Breast epithelium (tissue), 4 donors: ENCODE results near the gene ARTN. TPM values are rescaled to one million over a fixed set of nuclear protein-coding genes. Genes with fewer than 3 reads are reported as not detected.

Experiments used
- DNase-seq, 2 donors: peaks; one replicate each; pipeline ENCODE4 v3.0.0-alpha.2; 2019; ENCODE audit warnings: low spot score in 2 of 2
- H3K27ac ChIP-seq, 2 donors: fragments of 200-600 bp; sonication (generic) in 1 of 2; one replicate each; pipeline ENCODE4 v1.5.1; 2016 to 2019; ENCODE audit warnings: mild to moderate bottlenecking in 1 of 2
- H3K27me3 ChIP-seq, 2 donors: fragments of 200-600 bp; sonication (generic) in 1 of 2; one replicate each; pipeline versions ENCODE4 v1.5.1 to v1.6.0; 2017 to 2019; ENCODE audit warnings: control low read depth in 1 of 2, mild to moderate bottlenecking in 1 of 2
- H3K36me3 ChIP-seq: fragments of 200-600 bp; one replicate; pipeline ENCODE4 v1.5.1; 2019
- H3K4me1 ChIP-seq, 2 donors: fragments of 200-600 bp; sonication (generic); one replicate each; pipeline ENCODE4 v1.5.1; 2016 to 2019; ENCODE audit warnings: control low read depth in 1 of 2
- H3K4me3 ChIP-seq, 3 donors: fragments of 200-600 bp; sonication (generic); 1 replicate in 2 of 3; 2 replicates in 1 of 3; pipeline ENCODE4 v1.5.1; 2016 to 2019; ENCODE audit warnings: mild to moderate bottlenecking in 3 of 3, moderate library complexity in 2 of 3
- H3K9me3 ChIP-seq, 2 donors: fragments of 200-600 bp; sonication (generic) in 1 of 2; one replicate each; pipeline ENCODE4 v1.5.1; 2016 to 2019; ENCODE audit warnings: control low read depth in 1 of 2
- CTCF ChIP-seq, 3 donors: fragments of 450-650 bp; IDR thresholded peaks; one replicate each; pipeline ENCODE4 v1.5.1; 2016 to 2017; ENCODE audit warnings: antibody characterized with exemption in 3 of 3, mild to moderate bottlenecking in 3 of 3, moderate library complexity in 3 of 3
- POLR2A ChIP-seq: fragments of 450-650 bp; IDR thresholded peaks from one replicate; pipeline ENCODE4 v1.6.1; 2016; ENCODE audit warnings: antibody characterized with exemption, mild to moderate bottlenecking, moderate library complexity
- POLR2AphosphoS5 ChIP-seq, 3 donors: sonication (generic); formaldehyde crosslinking; IDR thresholded peaks; one replicate each; pipeline ENCODE4 v1.6.1; 2017; ENCODE audit warnings: antibody characterized with exemption in 3 of 3
- intact Hi-C: fragments of 100-400 bp; cut with DNase I; formaldehyde crosslinking; loops from one replicate; pipeline ENCODE4 v1.15.1; 2023; ENCODE audit warnings: low total_unique reads
- total RNA-seq, 3 donors: library from RNA; depleted of rRNA; stranded (reverse); fragments of >200 nt; gene quantifications; one replicate each; pipeline ENCODE4 v1.1.0, GENCODE V29; 2016

The ARTN gene
- total RNA-seq, 3 donors from 2014 or later: 1.8 to 2.3 TPM; not detected in 1

DNA sequence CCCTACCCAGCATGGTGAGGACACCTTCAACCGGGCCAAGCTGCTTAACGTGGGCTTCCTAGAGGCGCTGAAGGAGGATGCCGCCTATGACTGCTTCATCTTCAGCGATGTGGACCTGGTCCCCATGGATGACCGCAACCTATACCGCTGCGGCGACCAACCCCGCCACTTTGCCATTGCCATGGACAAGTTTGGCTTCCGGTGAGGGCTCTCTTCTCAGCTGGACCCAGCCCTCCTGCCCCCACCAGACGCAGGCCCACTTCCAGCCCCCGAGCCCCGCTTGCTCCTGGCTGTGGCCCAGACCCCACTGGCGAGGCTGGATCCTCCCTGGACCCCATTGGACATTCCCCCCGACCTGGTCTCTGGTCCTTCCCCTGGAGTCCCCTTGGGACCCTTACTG, 51.3 kb downstream of the ARTN start:
- Histone ChIP-seq H3K36me3 (no peaks in the 10 kb centered on the region), H3K4me3 (no peak overlapping the region), H3K4me1 (no peaks in the 10 kb centered on the region), H3K27me3 (no peaks in the 10 kb centered on the region), H3K27ac (no peak overlapping the region), H3K9me3 (no peaks in the 10 kb centered on the region)
- TF ChIP-seq POLR2A (no peak), POLR2AphosphoS5 (IDR thresholded peaks at IDR 0.05) (no peak), CTCF (IDR thresholded peaks at IDR 0.05) (no peak)
- no peak for DNase-seq
- intact Hi-C loops: loop anchor here (1.0 kb wide), 1 partner anchor 41 kb away; no protein-coding TSS in a partner anchor

GRCh38 chr1:43985984-43986595, 52.5 kb downstream of the ARTN start:
- TF ChIP-seq POLR2A: no peak
- no peak for TF ChIP-seq POLR2AphosphoS5 (IDR thresholded peaks at IDR 0.05)
- no peak for TF ChIP-seq CTCF (IDR thresholded peaks at IDR 0.05)
- no peak overlapping the region for H3K27ac ChIP-seq
- H3K4me1 ChIP-seq: peaks cover 0 to 3% of the 10 kb centered on the region in 2 donors
- H3K36me3 ChIP-seq: no peaks in the 10 kb centered on the region
- no peak overlapping the region for H3K4me3 ChIP-seq
- intact Hi-C loops: loop anchor here (1.0 kb wide), 1 partner anchor 40 kb away; no protein-coding TSS in a partner anchor
- no peaks in the 10 kb centered on the region for H3K9me3 ChIP-seq
- no peak for DNase-seq
- no peaks in the 10 kb centered on the region for H3K27me3 ChIP-seq

GRCh38 chr1:43986712-43987111, 53.1 kb downstream of the ARTN start:
- H3K27me3 ChIP-seq: no peaks in the 10 kb centered on the region
- peaks cover 0 to 5% of the 10 kb centered on the region in 2 donors for H3K4me1 ChIP-seq
- DNase-seq: no peak
- intact Hi-C loops: no loop called here
- no peaks in the 10 kb centered on the region for H3K9me3 ChIP-seq
- H3K4me3 ChIP-seq: no peak overlapping the region
- TF ChIP-seq POLR2A (no peak), CTCF (IDR thresholded peaks at IDR 0.05) (no peak), POLR2AphosphoS5 (IDR thresholded peaks at IDR 0.05) (no peak)
- no peak overlapping the region for H3K27ac ChIP-seq
- H3K36me3 ChIP-seq: no peaks in the 10 kb centered on the region

Other genes with a start within 250 kb of the ARTN start
- gene ST3GAL3, start 226.3 kb upstream of the ARTN start, total RNA-seq: 10 to 100 TPM; 14.0 to 23.0 (median 19.7) TPM
- gene IPO13, start 13.1 kb downstream of the ARTN start, total RNA-seq: 10 to 100 TPM; 18.4 to 23.0 (median 20.5) TPM
- 10 to 100 TPM; 16.2 to 22.0 (median 18.3) TPM for gene DPH2, start 36.2 kb downstream of the ARTN start, total RNA-seq
- 100 to 1,000 TPM; 131 to 156 (median 155) TPM for gene ATP6V0B, start 41.2 kb downstream of the ARTN start, total RNA-seq
- gene B4GALT2, start 45.4 kb downstream of the ARTN start, total RNA-seq: 10 to 100 TPM; 19.8 to 49.9 (median 37.0) TPM
- 10 to 100 TPM in 2 of 3 donors, 1 to 10 TPM in 1; 5.4 to 12.5 (median 12.3) TPM for gene CCDC24, start 57.8 kb downstream of the ARTN start, total RNA-seq
- 1 to 10 TPM in 2 of 3 donors, under 1 TPM in 1; 0.32 to 5.1 (median 3.9) TPM for gene SLC6A9, start 97.7 kb downstream of the ARTN start, total RNA-seq
- not detected for gene KLF17, start 185.0 kb downstream of the ARTN start, total RNA-seq
- gene KLF18, start 207.8 kb downstream of the ARTN start, total RNA-seq: not detected